SW 1271 (cell line): Measurements from ENCODE around the gene PES1.
"Not testable (repeated sequence)": the region's sequence is repeated elsewhere in the genome, so short reads cannot be mapped to it uniquely, and the experiment has no call there.

ENCODE experiments used
- DNase-seq, 2 experiments: peaks; one replicate each; lab custom pipeline; 2025; lab: John Stamatoyannopoulos, UW

PES1 gene

GRCh38 chr22:30609260-30610185 is 17.8 kb upstream of the PES1 start:
- peak in 1 of 2 experiments; percentile 13 for DNase-seq

GRCh38 chr22:30607939-30608338 is 16.2 kb upstream of the PES1 start:
- DNase-seq = no peak

GRCh38 chr22:30607300-30607930 is 15.7 kb upstream of the PES1 start:
- no peak for DNase-seq

GRCh38 chr22:30606455-30607299 is 15.0 kb upstream of the PES1 start, which contains the start of gene TCN2:
Gene TCN2, plus strand, starts transcription at chr22:30607174. Its CDS starts 158 bp downstream, at chr22:30607332.
- DNase-seq = peak in 1 of 2 experiments; percentile 50

GRCh38 chr22:30605449-30606110 is 13.9 kb upstream of the PES1 start:
- DNase-seq = peak in 1 of 2 experiments; percentile 46

- no peak for DNase-seq
Observed at GRCh38 chr22:30604723-30605122, 13.0 kb upstream of the PES1 start.

GRCh38 chr22:30603801-30604200 is 12.1 kb upstream of the PES1 start:
- DNase-seq = no peak

- peak in 1 of 2 experiments; percentile 31 for DNase-seq
Observed at GRCh38 chr22:30602049-30602448, 10.3 kb upstream of the PES1 start.

- DNase-seq = no peak
Observed at GRCh38 chr22:30601464-30601863, 9.8 kb upstream of the PES1 start.

- no peak for DNase-seq
Observed at GRCh38 chr22:30600921-30601320, 9.2 kb upstream of the PES1 start.

GRCh38 chr22:30598986-30599385 is 7.3 kb upstream of the PES1 start:
- no peak for DNase-seq

GRCh38 chr22:30596886-30597285 is 5.2 kb upstream of the PES1 start:
- no peak for DNase-seq

- no peak for DNase-seq
Observed at GRCh38 chr22:30596199-30596598, 4.5 kb upstream of the PES1 start.

GRCh38 chr22:30592360-30592713 is 627 bp upstream of the PES1 start:
- not testable (repeated sequence) for DNase-seq

- no peak for DNase-seq
Observed at GRCh38 chr22:30591191-30591587, 521 bp downstream of the PES1 start.

- DNase-seq = no peak
Observed at GRCh38 chr22:30586414-30586813, 5.3 kb downstream of the PES1 start.

GRCh38 chr22:30584441-30584840 is 7.3 kb downstream of the PES1 start:
- no peak for DNase-seq

GRCh38 chr22:30582788-30583545 is 8.7 kb downstream of the PES1 start:
- no peak for DNase-seq

GRCh38 chr22:30582051-30582450 is 9.7 kb downstream of the PES1 start:
- no peak for DNase-seq

- no peak for DNase-seq
Observed at GRCh38 chr22:30580896-30581295, 10.8 kb downstream of the PES1 start.

GRCh38 chr22:30578481-30578880 is 13.2 kb downstream of the PES1 start:
- DNase-seq = no peak
